Kidney (tissue), 14 donors: ENCODE data around the gene POLR2L. TPM values are rescaled to one million over a fixed set of nuclear protein-coding genes. Genes with fewer than 3 reads are reported as not detected.

Experiments
- DNase-seq, 5 donors: peaks; one replicate each; pipeline ENCODE4 v3.0.0-alpha.2; 2013 to 2020
- FAIRE-seq: peaks from 2 replicates; lab custom pipeline; 2012; peaks lifted over from hg19 to GRCh38; lab: Jason Lieb, UNC
- H3K27ac ChIP-seq, 2 donors: one replicate each; pipeline ENCODE4 v1.7.0; 2013; ENCODE audit warnings: low read depth in 2 of 2, low read length in 2 of 2, inconsistent platforms in 1 of 2
- H3K27me3 ChIP-seq: one replicate; pipeline ENCODE4 v1.7.1; 2013; ENCODE audit warnings: low read length, inconsistent platforms; ENCODE audit not compliant: control insufficient read depth, insufficient read depth
- H3K36me3 ChIP-seq, 3 donors: one replicate each; pipeline versions ENCODE4 v1.7.0 to v1.7.1; 2013; ENCODE audit warnings: low read length in 3 of 3, control low read depth in 1 of 3, inconsistent platforms in 1 of 3; ENCODE audit not compliant: insufficient read depth in 3 of 3, control insufficient read depth in 2 of 3
- H3K4me1 ChIP-seq, 3 donors: one replicate each; pipeline versions ENCODE4 v1.7.0 to v1.7.1; 2013; ENCODE audit warnings: low read length in 3 of 3, inconsistent platforms in 1 of 3, low read depth in 1 of 3; ENCODE audit not compliant: control insufficient read depth in 2 of 3, insufficient read depth in 2 of 3
- H3K4me3 ChIP-seq, 3 donors: one replicate each; pipeline versions ENCODE4 v1.7.0 to v1.8.1; 2013; ENCODE audit warnings: low read length in 3 of 3, control low read depth in 1 of 3, inconsistent platforms in 1 of 3
- H3K9ac ChIP-seq, 3 donors: one replicate each; pipeline versions ENCODE4 v1.7.0 to v1.7.1; 2013; ENCODE audit warnings: low read length in 3 of 3, control low read depth in 1 of 3, inconsistent platforms in 1 of 3
- H3K9me3 ChIP-seq, 3 donors: one replicate each; pipeline versions ENCODE4 v1.7.0 to v1.7.1; 2013; ENCODE audit warnings: low read length in 3 of 3, control low read depth in 1 of 3, inconsistent platforms in 1 of 3; ENCODE audit not compliant: control insufficient read depth in 2 of 3, insufficient read depth in 1 of 3
- CTCF ChIP-seq: IDR thresholded peaks from 3 replicates; pipeline ENCODE4 v1.5.1; 2012; ENCODE audit warnings: mild to moderate bottlenecking, moderate library complexity, borderline replicate concordance; ENCODE audit not compliant: insufficient read depth; ENCODE audit errors: extremely low read depth
- intact Hi-C: fragments of 100-400 bp; cut with DNase I; formaldehyde crosslinking; loops from one replicate; pipeline ENCODE4 v1.11.1; 2022
- polyA plus RNA-seq: library from polyadenylated mRNA; stranded (reverse); fragments of 350-450 nt; fragmentation: Illumina TruSeq; extraction: RNeasy Lipid Tissue Mini Kit (QIAGEN cat#74804); gene quantifications from one replicate; pipeline ENCODE4 v1.2.3, GENCODE V29; 2014; ENCODE audit warnings: low read depth, low replicate concordance; ENCODE audit not compliant: insufficient read depth
- total RNA-seq: library from RNA; stranded (reverse); fragmentation: NEBNext Ultra II Directional; extraction: Animal tissue kit (Norgen Biotek cat#: 25700); gene quantifications from one replicate; pipeline ENCODE4 v1.2.1, GENCODE V29; 2021
- donor health status: control.
- donor health status: control.
- donor health status: control.
- donor health status: control.
- donor health status: control.
- donor health status: DM: yes; HTN: yes; CAD: no.
- donor health status: Normal renal cell carcinoma (clear cell type).

Gene POLR2L
- total and polyA plus RNA-seq, 2 donors from 2014 or later = 107 to 376 TPM

GRCh38 chr11:813072-813455, 29.3 kb downstream of the POLR2L start:
- Histone ChIP-seq H3K27me3 (no peaks in the 10 kb centered on the region), H3K27ac (no peak overlapping the region), H3K4me3 (no peak overlapping the region), H3K9me3 (no peaks in the 10 kb centered on the region), H3K36me3 (peaks cover 6 to 14% (median 14%) of the 10 kb centered on the region in 3 donors), H3K9ac (no peak overlapping the region), H3K4me1 (peaks cover 2 to 23% (median 5%) of the 10 kb centered on the region in 3 donors)
- intact Hi-C loops = no loop called here
- FAIRE-seq (no peak), DNase-seq (no peak)
- no peak for TF ChIP-seq CTCF

GRCh38 chr11:812390-812789, 29.9 kb downstream of the POLR2L start:
- no peak for TF ChIP-seq CTCF
- Histone ChIP-seq H3K27ac (no peak overlapping the region), H3K36me3 (peaks cover 6 to 14% (median 14%) of the 10 kb centered on the region in 3 donors), H3K27me3 (no peaks in the 10 kb centered on the region), H3K9me3 (no peaks in the 10 kb centered on the region), H3K4me3 (no peak overlapping the region), H3K9ac (no peak overlapping the region), H3K4me1 (peaks cover 2 to 23% (median 5%) of the 10 kb centered on the region in 3 donors)
- FAIRE-seq (no peak), DNase-seq (no peak)
- intact Hi-C loops = no loop called here

GRCh38 chr11:811446-812245, 30.7 kb downstream of the POLR2L start:
- Histone ChIP-seq H3K9me3 (no peaks in the 10 kb centered on the region), H3K4me1 (peaks cover 2 to 23% (median 5%) of the 10 kb centered on the region in 3 donors), H3K27ac (no peak overlapping the region), H3K27me3 (no peaks in the 10 kb centered on the region), H3K9ac (peak overlapping the region in 1 of 3 donors; percentile 86), H3K4me3 (peak overlapping the region in 1 of 3 donors; percentile 80), H3K36me3 (peaks cover 6 to 14% (median 14%) of the 10 kb centered on the region in 3 donors)
- FAIRE-seq = no peak
- DNase-seq = no peak
- no peak for TF ChIP-seq CTCF
- intact Hi-C loops = no loop called here
